IMR-90 (cell line): Measurements from ENCODE around the gene DYRK1A. TPM values are rescaled to one million over a fixed set of nuclear protein-coding genes. Genes with fewer than 3 reads are reported as not detected.

Experiments
- ATAC-seq: fragments of 200-7000 bp; cut with Tn5 transposase; 2 replicates; pipeline ENCODE4 v1.9.1; 2020; ENCODE audit warnings: low read depth, mild to moderate bottlenecking, moderate library complexity
- BruUV-seq: library from RNA; stranded (reverse); fragments of 400-500 nt; replicated peaks from 2 replicates; lab custom pipeline; 2021; lab: Mats Ljungman, UMichigan
- CTCF ChIA-PET: fragments of 300-600 bp; formaldehyde crosslinking; extraction: SDS; loops from one replicate; lab custom pipeline; 2021; ENCODE audit warnings: antibody characterized with exemption; lab: Yijun Ruan, JAX
- POLR2A ChIA-PET: fragments of 300-600 bp; sonication (Branson Sonifier 250); formaldehyde crosslinking; loops from one replicate; lab custom pipeline; 2022; ENCODE audit warnings: antibody characterized with exemption; ENCODE audit not compliant: unreplicated experiment; lab: Charles Lee
- DNase-seq: peaks from one replicate; pipeline ENCODE4 v3.0.0; 2013
- H2AFZ ChIP-seq: replicated peaks from 2 replicates; pipeline ENCODE3; 2013; ENCODE audit warnings: low read length, mild to moderate bottlenecking; ENCODE audit not compliant: poor library complexity
- H2AK5ac ChIP-seq: 2 replicates; pipeline ENCODE4 v1.6.1; 2013; ENCODE audit warnings: low read depth, low read length, inconsistent platforms
- H2AK9ac ChIP-seq: replicated peaks from 2 replicates; pipeline ENCODE3; 2013; ENCODE audit warnings: mild to moderate bottlenecking, low read depth, low read length, moderate library complexity; ENCODE audit not compliant: poor library complexity
- H2BK120ac ChIP-seq: 2 replicates; pipeline ENCODE4 v1.6.1; 2013; ENCODE audit warnings: low read depth, low read length, inconsistent platforms
- H2BK15ac ChIP-seq: 3 replicates; pipeline ENCODE4 v1.6.1; 2013; ENCODE audit warnings: low read depth, low read length, inconsistent platforms
- H2BK20ac ChIP-seq: 2 replicates; pipeline ENCODE4 v1.6.1; 2013; ENCODE audit warnings: low read depth, mild to moderate bottlenecking, inconsistent platforms, low read length, moderate library complexity
- H2BK5ac ChIP-seq: 2 replicates; pipeline ENCODE4 v1.6.1; 2013; ENCODE audit warnings: mild to moderate bottlenecking, low read depth, low read length, inconsistent platforms; ENCODE audit not compliant: poor library complexity, severe bottlenecking
- H3K14ac ChIP-seq: replicated peaks from 2 replicates; pipeline ENCODE4 v1.6.1; 2013; ENCODE audit warnings: low read depth, low read length, inconsistent platforms
- H3K18ac ChIP-seq: 2 replicates; pipeline ENCODE4 v1.6.1; 2013; ENCODE audit warnings: low read depth, low read length, control low read depth
- H3K23ac ChIP-seq: 2 replicates; pipeline ENCODE4 v1.6.1; 2013; ENCODE audit warnings: low read depth, low read length, inconsistent platforms
- H3K27ac ChIP-seq: 2 replicates; pipeline ENCODE4 v1.5.1; 2013; ENCODE audit warnings: mild to moderate bottlenecking, control low read depth, low read length; ENCODE audit not compliant: insufficient read depth
- H3K27me3 ChIP-seq: 2 replicates; pipeline ENCODE4 v1.6.1; 2013; ENCODE audit warnings: low read length; ENCODE audit not compliant: control insufficient read depth, insufficient read depth
- H3K36me3 ChIP-seq: 2 replicates; pipeline ENCODE4 v1.6.1; 2013; ENCODE audit warnings: low read length, mixed read lengths; ENCODE audit not compliant: control insufficient read depth, insufficient read depth
- H3K4ac ChIP-seq: 2 replicates; pipeline ENCODE4 v1.6.1; 2013; ENCODE audit warnings: low read depth, low read length, inconsistent platforms
- H3K4me1 ChIP-seq: 2 replicates; pipeline ENCODE4 v1.6.1; 2013; ENCODE audit warnings: low read length, mixed read lengths; ENCODE audit not compliant: control insufficient read depth, insufficient read depth
- H3K4me2 ChIP-seq: 2 replicates; pipeline ENCODE4 v1.6.1; 2013; ENCODE audit warnings: low read depth, mild to moderate bottlenecking, control low read depth, low read length, moderate library complexity
- H3K4me3 ChIP-seq: 2 replicates; pipeline ENCODE4 v1.5.1; 2013; ENCODE audit warnings: low read depth, mild to moderate bottlenecking, control low read depth, low read length, moderate library complexity; ENCODE audit not compliant: insufficient read depth
- H3K56ac ChIP-seq: 2 replicates; pipeline ENCODE4 v1.6.1; 2013; ENCODE audit warnings: low read length, inconsistent platforms; ENCODE audit not compliant: insufficient read depth; ENCODE audit errors: extremely low read depth
- H3K79me1 ChIP-seq, 2 experiments: 2 replicates each; pipeline ENCODE4 v1.6.1; 2013; ENCODE audit warnings: low read length in 2 of 2, inconsistent platforms in 1 of 2, low read depth in 1 of 2
- H3K9ac ChIP-seq: 2 replicates; pipeline ENCODE4 v1.6.1; 2013; ENCODE audit warnings: low read depth, low read length, control low read depth
- H3K9me1 ChIP-seq: 2 replicates; pipeline ENCODE4 v1.6.1; 2013; ENCODE audit warnings: low read length, inconsistent platforms; ENCODE audit not compliant: insufficient read depth
- H3K9me3 ChIP-seq: 2 replicates; pipeline ENCODE4 v1.6.1; 2013; ENCODE audit warnings: low read length; ENCODE audit not compliant: control insufficient read depth, insufficient read depth
- H4K20me1 ChIP-seq: 2 replicates; pipeline ENCODE4 v1.6.1; 2013; ENCODE audit warnings: low read length, inconsistent platforms; ENCODE audit not compliant: insufficient read depth
- H4K5ac ChIP-seq: 2 replicates; pipeline ENCODE4 v1.6.1; 2013; ENCODE audit warnings: mild to moderate bottlenecking, low read depth, low read length, control low read depth
- H4K8ac ChIP-seq, 2 experiments: 2 replicates each; pipeline ENCODE4 v1.6.1; 2013; ENCODE audit warnings: low read depth in 2 of 2, low read length in 2 of 2, control low read depth in 1 of 2, inconsistent platforms in 1 of 2
- H4K91ac ChIP-seq: 2 replicates; pipeline ENCODE4 v1.6.1; 2013; ENCODE audit warnings: low read depth, low read length, inconsistent platforms; ENCODE audit not compliant: insufficient read depth
- WGBS, 2 experiments: methylation state at CpG; one replicate each; pipeline versions ENCODE4 v1.1.5 to v1.1.7; 2013; ENCODE audit warnings: missing lambda C conversion rate in 2 of 2; ENCODE audit not compliant: insufficient read length in 1 of 2; ENCODE audit errors: extremely low coverage in 2 of 2; 5-methylcytosine and 5-hydroxymethylcytosine counted together
- dilution Hi-C: fragments of 300-500 bp; cut with HindIII; formaldehyde crosslinking; loops from one replicate; pipeline ENCODE4 v1.14.3; 2018; ENCODE audit warnings: low sequenced_read_pairs; ENCODE audit not compliant: unreplicated experiment
- in situ Hi-C: fragments of 300-500 bp; cut with MboI; formaldehyde crosslinking; loops from 3 replicates; pipeline ENCODE4 v1.14.3; 2019; ENCODE audit warnings: low sequenced_read_pairs, inconsistent platforms, mixed read lengths
- intact Hi-C: fragments of 100-400 bp; cut with micrococcal nuclease; formaldehyde crosslinking; loops from 2 replicates; pipeline ENCODE4 v1.10.0; 2022
- polyA plus RNA-seq, 3 experiments: library from polyadenylated mRNA; depleted of rRNA; stranded (reverse); fragments of >200 nt; gene quantifications; 2 replicates each; pipeline ENCODE4 v1.2.3, GENCODE V29; 2012; ENCODE audit warnings: low replicate concordance in 1 of 3
- total RNA-seq: library from RNA; depleted of rRNA; stranded (reverse); fragments of >200 nt; gene quantifications from 2 replicates; pipeline ENCODE4 v1.2.3, GENCODE V29; 2012
- TF ChIP-seq, protein P1 (sequence below): conservative IDR thresholded peaks from 2 replicates; pipeline ENCODE4 v1.5.1; 2012; ENCODE audit warnings: mild to moderate bottlenecking, low read depth, low read length, improper control_type of control experiment

Gene DYRK1A
- total and polyA plus RNA-seq, 2 of the 4 experiments (the other 2 are of a cell fraction) = 18.6 to 50.5 TPM

DNA sequence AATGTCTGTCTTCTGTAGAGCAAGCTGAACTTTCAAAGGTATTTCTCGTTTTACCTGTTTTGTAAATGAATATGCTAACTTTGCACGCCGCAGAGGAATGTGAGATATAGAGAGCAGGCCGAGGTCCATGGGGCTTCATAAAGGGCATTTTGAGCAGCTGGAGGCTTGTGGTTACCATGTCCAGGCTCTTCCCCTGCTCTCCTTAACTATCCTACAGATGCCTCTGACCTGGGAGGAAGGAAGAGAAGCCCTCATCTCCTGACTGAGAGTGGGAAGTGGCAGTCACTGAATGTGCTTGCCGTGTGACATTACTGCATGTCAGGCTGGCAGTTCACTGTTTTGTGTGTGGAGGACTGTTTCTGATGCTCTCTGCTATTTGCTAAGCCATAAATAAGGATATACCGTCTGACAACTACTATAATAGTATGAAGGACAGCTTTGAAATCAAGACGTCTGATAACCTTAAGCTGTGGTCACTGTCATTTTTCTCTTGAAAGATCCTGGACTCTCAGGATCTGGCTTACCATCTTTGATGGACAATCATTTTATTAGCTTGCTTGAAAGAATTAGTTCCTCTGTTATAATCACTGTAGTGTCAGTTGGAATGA, 92.2 kb downstream of the DYRK1A start:
- Histone ChIP-seq H4K91ac (no peak overlapping the region), H4K8ac (0 out of 4 replicates have a peak overlapping the region, but pooled peaks of 1 of the 2 experiments have one; percentile 9), H3K4me3 (no peak overlapping the region), H3K18ac (no peak overlapping the region), H3K79me1 (peaks cover 39 to 76% of the 10 kb centered on the region in 2 experiments), H3K27me3 (no peaks in the 10 kb centered on the region), H2BK5ac (no peak overlapping the region), H3K36me3 (no peaks in the 10 kb centered on the region), H4K5ac (no peak overlapping the region), H4K20me1 (peaks cover 81% of the 10 kb centered on the region), H2AFZ (no peak overlapping the region), H2BK20ac (no peak overlapping the region), H3K14ac (peak overlapping the region; percentile 52; the same call in 1 of the 2 replicates), H3K4ac (no peak overlapping the region), H2BK15ac (no peak overlapping the region), H2AK9ac (no peak overlapping the region), H2BK120ac (no peak overlapping the region), H3K9ac (no peak overlapping the region), H3K27ac (no peak overlapping the region), H3K4me1 (peaks cover 25% of the 10 kb centered on the region), H3K23ac (peak overlapping the region; percentile 83), H3K9me3 (no peaks in the 10 kb centered on the region), H3K9me1 (peaks cover 41% of the 10 kb centered on the region), H2AK5ac (peak overlapping the region; percentile 29; the same call in 1 of the 2 replicates), H3K4me2 (peak overlapping the region; percentile 16), H3K56ac (no peak overlapping the region)
- dilution Hi-C loops (no loop called here), intact Hi-C loops (loop anchor here (10.0 kb wide), 1 partner anchor 806 kb away; no protein-coding TSS in a partner anchor), in situ Hi-C loops (loop anchor here (25.0 kb wide), 1 partner anchor 196 kb away; the partner anchor contains the start of gene VPS26C)
- no TSS peak for BruUV-seq
- TF ChIP-seq, protein P1, sequence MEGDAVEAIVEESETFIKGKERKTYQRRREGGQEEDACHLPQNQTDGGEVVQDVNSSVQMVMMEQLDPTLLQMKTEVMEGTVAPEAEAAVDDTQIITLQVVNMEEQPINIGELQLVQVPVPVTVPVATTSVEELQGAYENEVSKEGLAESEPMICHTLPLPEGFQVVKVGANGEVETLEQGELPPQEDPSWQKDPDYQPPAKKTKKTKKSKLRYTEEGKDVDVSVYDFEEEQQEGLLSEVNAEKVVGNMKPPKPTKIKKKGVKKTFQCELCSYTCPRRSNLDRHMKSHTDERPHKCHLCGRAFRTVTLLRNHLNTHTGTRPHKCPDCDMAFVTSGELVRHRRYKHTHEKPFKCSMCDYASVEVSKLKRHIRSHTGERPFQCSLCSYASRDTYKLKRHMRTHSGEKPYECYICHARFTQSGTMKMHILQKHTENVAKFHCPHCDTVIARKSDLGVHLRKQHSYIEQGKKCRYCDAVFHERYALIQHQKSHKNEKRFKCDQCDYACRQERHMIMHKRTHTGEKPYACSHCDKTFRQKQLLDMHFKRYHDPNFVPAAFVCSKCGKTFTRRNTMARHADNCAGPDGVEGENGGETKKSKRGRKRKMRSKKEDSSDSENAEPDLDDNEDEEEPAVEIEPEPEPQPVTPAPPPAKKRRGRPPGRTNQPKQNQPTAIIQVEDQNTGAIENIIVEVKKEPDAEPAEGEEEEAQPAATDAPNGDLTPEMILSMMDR = no peak
- ATAC-seq (no peak), DNase-seq (no peak)
- WGBS, 2 experiments = no CpG with 5 or more reads among the region's 7 CpGs
- CTCF ChIA-PET = no interaction called here
- POLR2A ChIA-PET = no interaction called here
